ENCODE data around the gene ITPRIPL1.

The ITPRIPL1 gene

DNA sequence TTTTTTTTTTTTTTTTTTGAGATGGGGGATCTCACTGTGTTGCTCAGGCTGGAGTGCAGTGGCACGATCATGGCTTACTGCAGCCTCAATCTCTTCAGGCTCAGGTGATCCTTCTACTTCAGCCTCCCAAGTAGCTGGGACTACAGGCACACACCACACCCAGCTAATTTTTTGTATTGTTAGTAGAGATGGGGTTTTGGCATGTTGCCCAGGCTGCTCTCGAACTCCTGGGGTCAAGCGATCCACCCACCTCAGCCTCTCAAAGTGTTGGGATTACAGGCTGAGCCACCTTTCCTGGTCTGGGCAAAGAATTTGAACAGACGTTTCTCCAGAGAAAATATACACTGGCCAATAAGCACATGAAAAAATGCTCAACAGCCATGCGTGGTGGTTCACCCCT lies 16.9 kb upstream of the ITPRIPL1 start:
- H3K36me3 ChIP-seq (replicated peaks) = peaks cover 3% of the 10 kb centered on the region
- no peak overlapping the region for H3K4me3 ChIP-seq (ENCODE audit: low read depth, low read length)
- no peaks in the 10 kb centered on the region for H3K27me3 ChIP-seq (replicated peaks)
- TF ChIP-seq, protein P1, sequence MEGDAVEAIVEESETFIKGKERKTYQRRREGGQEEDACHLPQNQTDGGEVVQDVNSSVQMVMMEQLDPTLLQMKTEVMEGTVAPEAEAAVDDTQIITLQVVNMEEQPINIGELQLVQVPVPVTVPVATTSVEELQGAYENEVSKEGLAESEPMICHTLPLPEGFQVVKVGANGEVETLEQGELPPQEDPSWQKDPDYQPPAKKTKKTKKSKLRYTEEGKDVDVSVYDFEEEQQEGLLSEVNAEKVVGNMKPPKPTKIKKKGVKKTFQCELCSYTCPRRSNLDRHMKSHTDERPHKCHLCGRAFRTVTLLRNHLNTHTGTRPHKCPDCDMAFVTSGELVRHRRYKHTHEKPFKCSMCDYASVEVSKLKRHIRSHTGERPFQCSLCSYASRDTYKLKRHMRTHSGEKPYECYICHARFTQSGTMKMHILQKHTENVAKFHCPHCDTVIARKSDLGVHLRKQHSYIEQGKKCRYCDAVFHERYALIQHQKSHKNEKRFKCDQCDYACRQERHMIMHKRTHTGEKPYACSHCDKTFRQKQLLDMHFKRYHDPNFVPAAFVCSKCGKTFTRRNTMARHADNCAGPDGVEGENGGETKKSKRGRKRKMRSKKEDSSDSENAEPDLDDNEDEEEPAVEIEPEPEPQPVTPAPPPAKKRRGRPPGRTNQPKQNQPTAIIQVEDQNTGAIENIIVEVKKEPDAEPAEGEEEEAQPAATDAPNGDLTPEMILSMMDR (IDR thresholded peaks at IDR 0.05; ENCODE audit: low read depth, low read length, missing control alignments) = no peak
- DNase-seq = no peak
- H3K27ac ChIP-seq = no peak overlapping the region
- in situ Hi-C loops (cut with HindIII; ENCODE audit: low pct_ligation_motif_present, low sequenced_read_pairs) = no loop called here

DNA sequence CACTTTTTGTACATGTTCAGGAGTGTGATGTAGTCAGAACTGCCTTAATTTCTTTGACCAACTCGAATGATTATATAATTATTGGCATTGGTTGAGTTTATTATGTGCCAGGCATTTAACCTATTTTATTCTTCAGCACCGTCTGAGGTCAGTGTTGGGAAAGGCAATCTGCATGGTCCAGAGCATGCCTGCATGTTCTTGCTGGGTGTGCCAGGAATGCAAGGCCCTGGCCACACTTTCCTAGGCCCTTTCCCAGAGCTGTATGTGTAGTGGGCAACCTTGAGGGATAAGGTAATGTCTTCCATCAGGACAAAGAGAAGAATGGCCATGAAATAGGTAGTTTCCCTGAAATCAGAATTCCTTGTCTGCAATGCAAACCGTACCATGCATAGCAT lies 10.1 kb upstream of the ITPRIPL1 start:
- H3K27ac ChIP-seq = no peak overlapping the region
- no peak for DNase-seq
- no peaks in the 10 kb centered on the region for H3K36me3 ChIP-seq (replicated peaks)
- no peaks in the 10 kb centered on the region for H3K27me3 ChIP-seq (replicated peaks)
- in situ Hi-C loops (cut with HindIII; ENCODE audit: low pct_ligation_motif_present, low sequenced_read_pairs) = no loop called here
- no peak overlapping the region for H3K4me3 ChIP-seq (ENCODE audit: low read depth, low read length)
- TF ChIP-seq, protein P1 (IDR thresholded peaks at IDR 0.05; ENCODE audit: low read depth, low read length, missing control alignments) = no peak

DNA sequence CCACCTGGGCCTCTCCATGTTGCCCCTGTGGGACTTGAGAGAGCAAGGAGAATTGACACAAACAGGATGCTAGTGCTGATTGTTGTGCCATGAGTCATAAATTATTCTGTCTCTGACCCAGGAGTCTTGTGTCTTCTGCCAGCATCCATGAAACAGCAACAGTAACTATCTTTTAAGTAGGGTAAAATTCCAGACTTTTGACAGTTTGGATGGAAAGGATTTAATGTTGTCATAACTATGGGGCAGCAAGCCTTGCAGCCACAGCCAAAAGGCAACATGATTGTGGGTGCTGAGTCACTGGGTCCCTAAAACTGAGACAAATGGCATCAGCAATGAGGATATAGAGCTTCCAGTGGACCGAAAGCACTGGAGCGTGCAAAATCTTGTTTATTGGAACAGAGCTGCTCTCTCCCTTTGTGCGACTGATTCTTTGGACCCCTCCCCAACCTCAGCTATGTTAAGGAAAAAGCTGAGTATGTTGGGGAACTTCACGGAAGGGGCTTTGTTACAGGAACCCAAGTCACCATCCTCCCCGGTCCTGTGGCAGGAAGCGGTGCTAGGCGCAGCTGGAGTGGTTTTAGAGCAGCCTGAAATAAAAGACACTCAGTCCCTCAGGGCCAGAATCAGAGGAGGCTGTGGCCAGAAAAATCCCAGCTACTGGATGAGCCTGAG lies 9.6 kb upstream of the ITPRIPL1 start:
- TF ChIP-seq, protein P1 (IDR thresholded peaks at IDR 0.05; ENCODE audit: low read depth, low read length, missing control alignments) = no peak
- peak overlapping the region; percentile 39 for H3K27ac ChIP-seq
- H3K36me3 ChIP-seq (replicated peaks) = no peaks in the 10 kb centered on the region
- no peak overlapping the region for H3K4me3 ChIP-seq (ENCODE audit: low read depth, low read length)
- H3K27me3 ChIP-seq (replicated peaks) = no peaks in the 10 kb centered on the region
- in situ Hi-C loops (cut with HindIII; ENCODE audit: low pct_ligation_motif_present, low sequenced_read_pairs) = no loop called here
- DNase-seq = peak; percentile 51

DNA sequence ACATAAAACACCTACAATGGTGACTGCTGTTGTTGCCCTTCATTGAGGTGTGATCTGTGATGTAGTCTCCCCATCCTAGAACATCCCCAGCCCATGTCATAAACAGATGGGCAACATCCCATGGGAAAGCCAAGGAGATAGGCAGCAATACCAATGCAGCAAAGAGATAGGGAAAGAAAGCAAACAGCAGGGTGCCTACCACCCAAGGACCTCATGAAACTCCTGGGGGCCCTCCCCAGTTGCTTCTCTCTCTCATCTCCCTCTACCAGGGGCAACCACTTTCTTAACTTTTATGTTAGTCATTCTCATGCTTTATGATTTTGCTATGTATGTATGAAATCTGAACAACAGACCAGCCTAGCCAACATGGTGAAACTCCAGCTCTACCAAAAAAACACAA lies 8.1 kb upstream of the ITPRIPL1 start:
- Histone ChIP-seq H3K4me3 (ENCODE audit: low read depth, low read length) (no peak overlapping the region), H3K27ac (no peak overlapping the region), H3K36me3 (replicated peaks) (no peaks in the 10 kb centered on the region), H3K27me3 (replicated peaks) (no peaks in the 10 kb centered on the region)
- DNase-seq = no peak
- in situ Hi-C loops (cut with HindIII; ENCODE audit: low pct_ligation_motif_present, low sequenced_read_pairs) = no loop called here
- TF ChIP-seq, protein P1 (IDR thresholded peaks at IDR 0.05; ENCODE audit: low read depth, low read length, missing control alignments) = no peak

DNA sequence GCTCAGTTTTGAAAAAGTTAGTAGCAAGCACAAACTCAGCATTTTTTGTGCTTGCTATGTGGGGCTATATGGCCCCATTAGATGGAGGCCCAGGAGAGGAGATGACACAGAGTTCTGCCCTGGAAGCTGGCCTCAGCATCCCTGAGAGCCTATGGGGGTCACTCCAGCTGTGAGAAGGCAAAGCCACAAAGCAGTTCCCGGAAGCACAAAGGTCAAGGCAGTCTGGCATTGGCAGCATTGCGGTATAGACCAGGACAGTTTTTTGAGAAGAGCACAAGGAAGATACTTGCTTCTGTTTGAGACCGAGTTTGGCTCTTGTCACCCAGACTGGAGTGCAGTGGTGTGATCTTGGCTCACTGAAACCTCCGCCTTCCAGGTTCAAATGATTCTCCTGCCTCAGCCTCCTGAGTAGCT lies 7.5 kb upstream of the ITPRIPL1 start:
- TF ChIP-seq, protein P1 (IDR thresholded peaks at IDR 0.05; ENCODE audit: low read depth, low read length, missing control alignments) = no peak
- no peak for DNase-seq
- in situ Hi-C loops (cut with HindIII; ENCODE audit: low pct_ligation_motif_present, low sequenced_read_pairs) = no loop called here

DNA sequence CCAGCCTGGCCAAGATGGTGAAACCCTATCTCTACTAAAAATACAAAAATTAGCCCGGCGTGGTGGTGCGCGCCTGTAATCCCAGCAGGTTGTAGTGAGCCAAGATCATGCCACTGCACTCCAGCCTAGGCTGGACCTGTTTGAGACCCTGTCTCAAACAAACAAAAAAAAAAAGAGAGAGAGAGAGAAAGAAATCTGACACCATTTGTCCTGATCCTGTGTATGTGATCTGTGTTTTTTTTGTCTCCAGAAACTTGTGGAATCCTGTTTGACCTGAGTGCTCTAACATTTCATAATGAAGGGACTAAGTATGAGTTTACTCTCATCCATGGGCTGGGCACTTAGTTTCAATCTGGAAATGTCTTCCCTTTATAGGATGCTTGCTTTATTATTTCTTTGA lies 6.4 kb upstream of the ITPRIPL1 start:
- in situ Hi-C loops (cut with HindIII; ENCODE audit: low pct_ligation_motif_present, low sequenced_read_pairs) = no loop called here
- H3K27me3 ChIP-seq (replicated peaks) = no peaks in the 10 kb centered on the region
- H3K27ac ChIP-seq = no peak overlapping the region
- H3K36me3 ChIP-seq (replicated peaks) = no peaks in the 10 kb centered on the region
- TF ChIP-seq, protein P1 (IDR thresholded peaks at IDR 0.05; ENCODE audit: low read depth, low read length, missing control alignments) = no peak
- no peak for DNase-seq
- H3K4me3 ChIP-seq (ENCODE audit: low read depth, low read length) = no peak overlapping the region

More for the DNA sequence above, 7.5 kb upstream of the ITPRIPL1 start:
- no peaks in the 10 kb centered on the region for H3K27me3 ChIP-seq (replicated peaks)
- H3K36me3 ChIP-seq (replicated peaks) = no peaks in the 10 kb centered on the region
- no peak overlapping the region for H3K4me3 ChIP-seq (ENCODE audit: low read depth, low read length)
- H3K27ac ChIP-seq = no peak overlapping the region
